ENCODE measurements around the gene ZSWIM4. TPM values are rescaled to one million over a fixed set of nuclear protein-coding genes. Genes with fewer than 3 reads are reported as not detected.
A peak's percentile ranks its signal among the peaks of the same experiment; 100 is the strongest.
"Not testable (repeated sequence)": the region's sequence is repeated elsewhere in the genome, so short reads cannot be mapped to it uniquely, and the experiment has no call there.

ZSWIM4 gene
- total RNA-seq, 1 donor from 2014 or later, result 10.6 TPM

GRCh38 chr19:13850910-13851733 lies 55.9 kb downstream of the ZSWIM4 start:
- DNase-seq, result peak; percentile 97

GRCh38 chr19:13851734-13852114 lies 56.5 kb downstream of the ZSWIM4 start:
- DNase-seq, result not testable (repeated sequence)

GRCh38 chr19:13852171-13852707 lies 57.0 kb downstream of the ZSWIM4 start:
- DNase-seq, result not testable (repeated sequence)

- no peak for DNase-seq
Measured at GRCh38 chr19:13856497-13856896, 61.3 kb downstream of the ZSWIM4 start.

- DNase-seq, result peak; percentile 3
Measured at GRCh38 chr19:13859361-13859880, 64.2 kb downstream of the ZSWIM4 start.

GRCh38 chr19:13860679-13861391 lies 65.6 kb downstream of the ZSWIM4 start:
- no peak for DNase-seq

GRCh38 chr19:13861392-13861713 lies 66.1 kb downstream of the ZSWIM4 start:
- DNase-seq, result peak; percentile 31

- peak; percentile 97 for DNase-seq
Measured at GRCh38 chr19:13861714-13862531, 66.7 kb downstream of the ZSWIM4 start.

GRCh38 chr19:13864046-13864666 lies 68.9 kb downstream of the ZSWIM4 start:
- no peak for DNase-seq

GRCh38 chr19:13864667-13865570 lies 69.7 kb downstream of the ZSWIM4 start:
- no peak for DNase-seq

GRCh38 chr19:13865571-13866462 lies 70.6 kb downstream of the ZSWIM4 start:
- peak; percentile 57 for DNase-seq

GRCh38 chr19:13866463-13867046 lies 71.3 kb downstream of the ZSWIM4 start:
- no peak for DNase-seq

GRCh38 chr19:13868663-13869062 lies 73.4 kb downstream of the ZSWIM4 start:
- DNase-seq, result no peak

- DNase-seq, result peak; percentile 58
Measured at GRCh38 chr19:13869281-13869680, 74.0 kb downstream of the ZSWIM4 start.

GRCh38 chr19:13870873-13871272 lies 75.6 kb downstream of the ZSWIM4 start:
- no peak for DNase-seq

- DNase-seq, result no peak
Measured at GRCh38 chr19:13872339-13872694, 77.1 kb downstream of the ZSWIM4 start.

GRCh38 chr19:13872695-13873389 lies 77.6 kb downstream of the ZSWIM4 start:
- peak; percentile 63 for DNase-seq

GRCh38 chr19:13873834-13874515 lies 78.7 kb downstream of the ZSWIM4 start:
- DNase-seq, result no peak

Data from tongue (tissue), 2 donors.